Activated effector memory CD4-positive, alpha-beta T cell treated with anti-CD3 and anti-CD28 coated beads, Interleukin-2, amount 50 U/mL, for 16 hours (primary cell): ENCODE results near the gene PNMA3.
"Not testable (repeated sequence)": the region's sequence is repeated elsewhere in the genome, so short reads cannot be mapped to it uniquely, and the experiment has no call there.

ENCODE experiments used
- DNase-seq: peaks from one replicate; pipeline ENCODE4 v3.0.0-alpha.2; 2020

The PNMA3 gene

GRCh38 chrX:153074262-153074899, 18.1 kb downstream of the PNMA3 start:
- DNase-seq, result no peak

GRCh38 chrX:153074935-153075334, 18.7 kb downstream of the PNMA3 start:
- no peak for DNase-seq

- no peak for DNase-seq
Measured at GRCh38 chrX:153075366-153075765, 19.1 kb downstream of the PNMA3 start.

GRCh38 chrX:153077437-153078135, 21.3 kb downstream of the PNMA3 start:
- not testable (repeated sequence) for DNase-seq

DNA sequence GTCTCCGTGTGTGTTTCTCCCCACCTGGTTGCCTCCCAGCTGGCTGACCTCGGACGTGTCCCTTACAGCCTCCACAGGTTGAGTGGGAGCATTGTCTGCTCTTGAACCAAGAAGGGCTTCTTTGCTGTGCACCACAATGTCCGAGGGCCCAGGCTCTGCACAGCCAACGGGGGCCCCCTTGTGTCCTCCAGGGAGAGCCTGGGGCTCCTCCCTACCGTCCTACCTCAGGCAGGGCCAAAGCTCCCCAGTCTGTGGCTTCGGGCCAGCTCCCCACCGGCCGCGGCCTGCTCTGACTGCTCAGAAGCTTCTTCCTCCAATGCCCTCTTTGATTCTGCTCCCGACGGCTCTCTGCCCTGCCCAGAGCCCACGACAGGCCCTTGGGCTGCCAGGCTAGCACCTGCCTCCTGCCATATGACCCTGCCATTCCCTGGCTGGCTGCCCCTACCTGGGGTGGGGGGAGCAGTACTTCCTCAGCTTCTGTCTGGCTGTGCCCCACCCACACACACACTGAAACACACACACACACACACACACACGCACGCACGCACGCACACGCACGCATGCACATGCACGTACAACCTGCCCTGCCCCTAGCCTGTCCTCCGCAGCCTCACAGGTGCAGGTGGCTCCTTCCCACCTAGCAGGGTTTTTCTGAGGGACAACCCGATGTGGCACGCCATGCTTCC, 27.1 kb downstream of the PNMA3 start:
- DNase-seq, result not testable (repeated sequence)

- no peak for DNase-seq
Measured at GRCh38 chrX:153102418-153102817, 46.1 kb downstream of the PNMA3 start.

DNA sequence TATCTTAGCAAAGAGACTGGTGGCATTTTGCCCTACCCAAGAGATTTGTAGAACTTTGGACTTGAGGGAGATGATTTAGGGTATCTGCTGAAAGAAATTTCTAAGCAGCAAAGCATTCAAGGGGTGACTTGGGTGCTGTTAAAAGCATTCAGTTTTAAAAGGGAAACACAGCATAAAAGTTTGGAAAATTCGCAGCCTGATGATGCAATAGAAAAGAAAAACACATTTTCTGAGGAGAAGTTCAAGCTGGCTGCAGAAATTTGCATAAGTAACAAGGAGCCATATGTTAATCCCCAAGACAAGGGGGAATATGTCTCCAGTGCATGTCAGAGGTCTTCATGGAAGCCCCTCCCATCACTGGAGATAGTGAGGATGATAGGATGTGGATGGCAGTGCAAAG, 48.7 kb downstream of the PNMA3 start:
- DNase-seq, result not testable (repeated sequence)

DNA sequence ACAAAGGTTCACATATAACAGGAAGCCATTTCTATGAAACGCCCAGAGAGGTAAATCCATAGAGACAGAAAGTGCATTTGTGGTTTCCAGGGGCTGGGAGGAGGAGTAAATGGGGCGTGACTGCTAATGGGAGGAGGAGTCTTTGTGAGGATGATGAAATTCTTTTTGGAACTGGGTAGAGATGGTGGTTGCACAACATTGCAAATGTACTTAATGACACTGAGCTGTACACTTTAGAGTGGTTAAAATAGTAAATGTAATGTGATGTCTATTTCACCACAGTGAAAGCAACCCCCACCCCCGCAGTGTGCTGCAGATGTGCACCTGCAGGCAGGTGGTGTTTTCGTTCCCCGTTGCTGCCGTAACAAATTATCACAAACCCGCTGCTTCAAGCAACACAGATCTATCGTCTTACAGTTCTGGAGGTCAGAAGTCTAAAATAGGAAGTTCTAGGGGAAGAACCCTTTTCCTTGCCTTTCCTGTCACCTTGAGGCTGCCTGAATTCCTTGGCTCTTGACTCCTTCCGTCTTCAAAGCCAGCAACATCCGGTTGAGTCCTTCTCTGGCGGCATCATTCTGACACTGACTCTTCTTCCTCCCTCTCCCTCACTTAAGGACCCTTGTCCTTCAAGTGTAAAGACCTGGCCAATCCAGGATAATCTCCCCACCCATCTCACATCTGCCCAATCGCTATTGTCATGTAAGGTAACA, 50.0 kb downstream of the PNMA3 start:
- DNase-seq, result not testable (repeated sequence)
